ENCODE measurements around the gene ADGRE1.

DNA sequence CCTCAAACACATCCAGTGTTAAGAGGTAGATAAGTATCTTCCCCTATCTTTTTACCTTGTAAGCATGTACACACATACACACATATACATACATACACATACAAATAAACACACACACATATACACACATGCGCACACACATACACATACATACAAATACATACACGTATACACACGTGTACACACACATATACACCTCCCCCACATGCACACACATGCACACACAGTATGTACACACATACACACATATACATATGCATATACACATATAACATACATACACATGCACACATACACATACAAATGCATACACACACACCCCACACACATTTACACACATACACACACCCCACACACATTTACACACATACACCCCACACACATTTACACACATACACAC, 24.1 kb downstream of the ADGRE1 start:
- TF ChIP-seq, protein P1, sequence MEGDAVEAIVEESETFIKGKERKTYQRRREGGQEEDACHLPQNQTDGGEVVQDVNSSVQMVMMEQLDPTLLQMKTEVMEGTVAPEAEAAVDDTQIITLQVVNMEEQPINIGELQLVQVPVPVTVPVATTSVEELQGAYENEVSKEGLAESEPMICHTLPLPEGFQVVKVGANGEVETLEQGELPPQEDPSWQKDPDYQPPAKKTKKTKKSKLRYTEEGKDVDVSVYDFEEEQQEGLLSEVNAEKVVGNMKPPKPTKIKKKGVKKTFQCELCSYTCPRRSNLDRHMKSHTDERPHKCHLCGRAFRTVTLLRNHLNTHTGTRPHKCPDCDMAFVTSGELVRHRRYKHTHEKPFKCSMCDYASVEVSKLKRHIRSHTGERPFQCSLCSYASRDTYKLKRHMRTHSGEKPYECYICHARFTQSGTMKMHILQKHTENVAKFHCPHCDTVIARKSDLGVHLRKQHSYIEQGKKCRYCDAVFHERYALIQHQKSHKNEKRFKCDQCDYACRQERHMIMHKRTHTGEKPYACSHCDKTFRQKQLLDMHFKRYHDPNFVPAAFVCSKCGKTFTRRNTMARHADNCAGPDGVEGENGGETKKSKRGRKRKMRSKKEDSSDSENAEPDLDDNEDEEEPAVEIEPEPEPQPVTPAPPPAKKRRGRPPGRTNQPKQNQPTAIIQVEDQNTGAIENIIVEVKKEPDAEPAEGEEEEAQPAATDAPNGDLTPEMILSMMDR (conservative IDR thresholded peaks at IDR 0.05; ENCODE audit: low read depth, low read length), result no peak
- TF ChIP-seq RFX5 (IDR thresholded peaks at IDR 0.05; ENCODE audit: low read depth, low read length), result no peak
